K562 (cell line): Measurements from ENCODE around the gene MLIP. TPM values are rescaled to one million over a fixed set of nuclear protein-coding genes. Genes with fewer than 3 reads are reported as not detected.

ENCODE experiments used
- ATAC-seq: fragments of 200-7000 bp; cut with Tn5 transposase; 3 replicates; pipeline ENCODE4 v1.9.1; 2020; ENCODE audit warnings: moderate library complexity
- BruUV-seq: library from RNA; stranded (reverse); fragments of 400-500 nt; replicated peaks from 2 replicates; lab custom pipeline; 2021; lab: Mats Ljungman, UMichigan
- CTCF ChIA-PET: fragments of 300-600 bp; formaldehyde crosslinking; extraction: SDS; loops from one replicate; lab custom pipeline; 2021; ENCODE audit warnings: low intra/inter-chr PET ratio; lab: Yijun Ruan, JAX
- POLR2A ChIA-PET: fragments of 300-600, 350-650 bp; sonication (Branson Sonifier 250); formaldehyde crosslinking; extraction: SDS; loops from one replicate; lab custom pipeline; 2021; ENCODE audit warnings: antibody characterized with exemption, inconsistent platforms; lab: Yijun Ruan, JAX
- DNase-seq, 4 experiments: peaks; one replicate each; pipeline versions ENCODE4 v3.0.0 to v3.0.0-alpha.2; 2011 to 2018; ENCODE audit warnings: low spot score in 3 of 4, mixed read lengths in 3 of 4; ENCODE audit errors: extremely low read depth in 1 of 4
- FAIRE-seq: peaks from 2 replicates; lab custom pipeline; 2011; peaks lifted over from hg19 to GRCh38; lab: Jason Lieb, UNC
- H2AFZ ChIP-seq: 2 replicates; pipeline ENCODE4 v1.6.0; 2011; ENCODE audit warnings: low read depth, low read length, control low read depth, inconsistent platforms
- H3K27ac ChIP-seq: fragments of 200-600 bp; 3 replicates; pipeline ENCODE4 v1.8.0; 2011; ENCODE audit warnings: low read depth, mild to moderate bottlenecking, control low read depth, inconsistent platforms, low read length, moderate library complexity, mixed read lengths; ENCODE audit errors: extremely low read depth
- H3K27me3 ChIP-seq, 2 experiments: fragments of 300-600 bp in 1 of 2; 2 replicates in 1 of 2; 3 replicates in 1 of 2; pipeline versions ENCODE4 v1.6.0 to v1.8.0; 2011; ENCODE audit warnings: inconsistent platforms in 2 of 2, low read length in 2 of 2, mild to moderate bottlenecking in 1 of 2, mixed read lengths in 1 of 2, moderate library complexity in 1 of 2; ENCODE audit not compliant: control insufficient read depth in 2 of 2, insufficient read depth in 2 of 2
- H3K36me3 ChIP-seq: fragments of 300-600 bp; 3 replicates; pipeline ENCODE4 v1.8.0; 2011; ENCODE audit warnings: mild to moderate bottlenecking, low read length, inconsistent platforms; ENCODE audit not compliant: control insufficient read depth, insufficient read depth
- H3K4me1 ChIP-seq, 2 experiments: fragments of 200-600 bp in 1 of 2; replicated peaks in 1 of 2; 2 replicates in 1 of 2; 3 replicates in 1 of 2; pipeline versions ENCODE4 v1.5.1 to v1.8.0; 2011; ENCODE audit warnings: inconsistent platforms in 2 of 2, low read length in 2 of 2, mild to moderate bottlenecking in 1 of 2, mixed read lengths in 1 of 2, moderate library complexity in 1 of 2; ENCODE audit not compliant: control insufficient read depth in 2 of 2, insufficient read depth in 2 of 2
- H3K4me2 ChIP-seq: 2 replicates; pipeline ENCODE4 v1.6.1; 2011; ENCODE audit warnings: low read length, control low read depth, inconsistent platforms, mixed read lengths; ENCODE audit not compliant: insufficient read depth
- H3K4me3 ChIP-seq: fragments of 200-600 bp; sonication (generic), shearing (Covaris generic); 2 replicates; pipeline ENCODE4 v1.5.1; 2016; ENCODE audit warnings: control low read depth, inconsistent platforms
- H3K79me2 ChIP-seq: fragments of 200-600 bp; 3 replicates; pipeline ENCODE4 v1.8.0; 2011; ENCODE audit warnings: low read length, inconsistent platforms; ENCODE audit not compliant: control insufficient read depth, insufficient read depth
- H3K9ac ChIP-seq, 2 experiments: 2 replicates each; pipeline versions ENCODE4 v1.6.0 to v1.6.1; 2011; ENCODE audit warnings: low read depth in 2 of 2, low read length in 2 of 2, control low read depth in 1 of 2, inconsistent platforms in 1 of 2, mild to moderate bottlenecking in 1 of 2, mixed read lengths in 1 of 2; ENCODE audit not compliant: insufficient read depth in 1 of 2
- H3K9me1 ChIP-seq: one replicate; pipeline ENCODE4 v1.6.0; 2011; ENCODE audit warnings: inconsistent platforms, mild to moderate bottlenecking, low read length, moderate library complexity; ENCODE audit not compliant: control insufficient read depth, insufficient read depth
- H3K9me3 ChIP-seq: replicated peaks from 2 replicates; pipeline ENCODE4 v1.5.1; 2011; ENCODE audit warnings: low read depth, low read length, inconsistent platforms; ENCODE audit not compliant: control insufficient read depth, insufficient read depth
- H4K20me1 ChIP-seq: replicated peaks from 2 replicates; pipeline ENCODE4 v1.6.1; 2011; ENCODE audit warnings: low read length, inconsistent platforms, mixed read lengths; ENCODE audit not compliant: control insufficient read depth, insufficient read depth
- HCFC1 ChIP-seq: IDR thresholded peaks from 2 replicates; pipeline ENCODE4 v1.6.1; 2012; ENCODE audit warnings: low read depth, low read length, improper control_type of control experiment
- SMAD1 ChIP-seq: fragments of 150-350 bp; IDR thresholded peaks from 2 replicates; pipeline ENCODE4 v1.6.1; 2014; ENCODE audit warnings: low read length, low read depth; ENCODE audit not compliant: partially characterized antibody
- STAT5B ChIP-seq: fragments of 250-450 bp; sonication (Bioruptor Pico); IDR thresholded peaks from 2 replicates; pipeline ENCODE4 v1.8.0; 2021; ENCODE audit warnings: mild to moderate bottlenecking, inconsistent platforms
- ZNF174 ChIP-seq: fragments of 250-450 bp; sonication (Bioruptor Pico); IDR thresholded peaks from 2 replicates; pipeline ENCODE4 v1.4.0; 2020; ENCODE audit warnings: mild to moderate bottlenecking
- ZNF444 ChIP-seq: fragments of 250-450 bp; sonication (Bioruptor Pico); IDR thresholded peaks from 2 replicates; pipeline ENCODE4 v1.4.0; 2020; ENCODE audit warnings: mild to moderate bottlenecking, moderate library complexity
- WGBS: fragments of 100-300 bp; shearing (Covaris generic); methylation state at CpG from one replicate; pipeline ENCODE4 v1.1.6; 2016; ENCODE audit warnings: low coverage, mixed read lengths; ENCODE audit not compliant: insufficient coverage; ENCODE audit errors: missing lambda C conversion rate; 5-methylcytosine and 5-hydroxymethylcytosine counted together
- in situ Hi-C: fragments of 300-500 bp; cut with MboI; formaldehyde crosslinking; loops from 4 replicates; pipeline ENCODE4 v1.15.0; 2018; ENCODE audit warnings: inconsistent platforms, mixed read lengths
- intact Hi-C: fragments of 100-400 bp; cut with micrococcal nuclease; formaldehyde crosslinking; loops from 2 replicates; pipeline ENCODE4 v1.14.2; 2022
- polyA plus RNA-seq, 8 experiments: library from polyadenylated mRNA; depleted of rRNA in 4 of 8; stranded (reverse) in 5 of 8; unstranded in 3 of 8; fragments of >200 nt; fragmentation: Nextera tagmentation in 2 of 8; fragmentation: Illumina TruSeq in 1 of 8; extraction: Ambion mirVana in 2 of 8; extraction: Trizol in 1 of 8; gene quantifications; 2 replicates each; pipeline versions ENCODE4 v1.2.1 to v1.2.3, GENCODE V29; 2011 to 2014; ENCODE audit warnings: inconsistent platforms in 1 of 8, missing spikeins in 1 of 8
- total RNA-seq, 7 experiments: library from RNA; depleted of rRNA in 6 of 7; stranded (reverse); fragments of >200 nt in 6 of 7; fragmentation: Illumina TruSeq in 2 of 7; extraction: Trizol in 2 of 7; gene quantifications; 2 replicates each; pipeline versions ENCODE4 v1.2.1 to v1.2.3, GENCODE V29; 2011 to 2021; ENCODE audit warnings: low replicate concordance in 1 of 7
- TF ChIP-seq, protein P1 (sequence below): fragments of 250-450 bp; sonication (Bioruptor Pico); IDR thresholded peaks from 2 replicates; pipeline ENCODE4 v1.4.0; 2020; ENCODE audit warnings: mild to moderate bottlenecking, moderate library complexity, borderline replicate concordance

MLIP gene
- total and polyA plus RNA-seq, 9 of the 15 experiments (the other 6 are each of a cell fraction or from before 2014, with no cell fraction given), result not detected

DNA sequence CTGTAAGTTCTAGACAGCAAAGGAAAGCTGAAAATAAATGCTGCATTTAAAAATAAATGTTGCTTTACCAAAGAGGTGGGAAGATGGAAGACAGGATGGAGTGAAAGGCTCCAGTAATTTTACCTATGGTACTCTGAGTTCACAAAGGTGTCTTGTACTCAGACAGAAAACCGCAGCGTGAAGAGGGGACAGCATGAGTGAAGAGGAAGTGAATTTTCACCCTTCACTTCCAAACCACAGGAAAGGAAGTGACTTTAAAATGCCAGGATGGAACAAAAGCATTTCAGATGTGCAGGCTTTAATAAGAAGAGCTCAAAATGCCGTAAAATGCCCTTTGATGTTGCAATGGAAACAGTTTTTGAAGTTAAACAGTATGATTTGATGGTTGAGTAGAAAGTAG, 105.8 kb downstream of the MLIP start:
- no peak overlapping the region for H3K4me3 ChIP-seq
- H3K9me3 ChIP-seq, result no peaks in the 10 kb centered on the region; the same call in 1 of the 2 replicates
- POLR2A ChIA-PET, result no interaction called here
- no peaks in the 10 kb centered on the region for H3K9me1 ChIP-seq
- H4K20me1 ChIP-seq, result no peaks in the 10 kb centered on the region
- WGBS, result 0% methylated on average over 3 of the region's 3 CpGs
- FAIRE-seq, result no peak
- no peak overlapping the region for H3K27ac ChIP-seq
- H3K4me2 ChIP-seq, result no peak overlapping the region
- intact Hi-C loops, result no loop called here
- no peak overlapping the region for H2AFZ ChIP-seq
- no peaks in the 10 kb centered on the region for H3K36me3 ChIP-seq
- in situ Hi-C loops, result no loop called here
- DNase-seq, result no peak
- CTCF ChIA-PET, result no interaction called here
- no peak for ATAC-seq
- BruUV-seq, result no TSS peak
- H3K79me2 ChIP-seq, result no peaks in the 10 kb centered on the region
- no peaks in the 10 kb centered on the region for H3K4me1 ChIP-seq
- H3K9ac ChIP-seq, result no peak overlapping the region
- TF ChIP-seq SMAD1 (no peak), HCFC1 (no peak), ZNF174 (CRISPR knock-in tag) (no peak), STAT5B (CRISPR knock-in tag) (no peak), ZNF444 (CRISPR knock-in tag) (no peak)
- TF ChIP-seq, protein P1, sequence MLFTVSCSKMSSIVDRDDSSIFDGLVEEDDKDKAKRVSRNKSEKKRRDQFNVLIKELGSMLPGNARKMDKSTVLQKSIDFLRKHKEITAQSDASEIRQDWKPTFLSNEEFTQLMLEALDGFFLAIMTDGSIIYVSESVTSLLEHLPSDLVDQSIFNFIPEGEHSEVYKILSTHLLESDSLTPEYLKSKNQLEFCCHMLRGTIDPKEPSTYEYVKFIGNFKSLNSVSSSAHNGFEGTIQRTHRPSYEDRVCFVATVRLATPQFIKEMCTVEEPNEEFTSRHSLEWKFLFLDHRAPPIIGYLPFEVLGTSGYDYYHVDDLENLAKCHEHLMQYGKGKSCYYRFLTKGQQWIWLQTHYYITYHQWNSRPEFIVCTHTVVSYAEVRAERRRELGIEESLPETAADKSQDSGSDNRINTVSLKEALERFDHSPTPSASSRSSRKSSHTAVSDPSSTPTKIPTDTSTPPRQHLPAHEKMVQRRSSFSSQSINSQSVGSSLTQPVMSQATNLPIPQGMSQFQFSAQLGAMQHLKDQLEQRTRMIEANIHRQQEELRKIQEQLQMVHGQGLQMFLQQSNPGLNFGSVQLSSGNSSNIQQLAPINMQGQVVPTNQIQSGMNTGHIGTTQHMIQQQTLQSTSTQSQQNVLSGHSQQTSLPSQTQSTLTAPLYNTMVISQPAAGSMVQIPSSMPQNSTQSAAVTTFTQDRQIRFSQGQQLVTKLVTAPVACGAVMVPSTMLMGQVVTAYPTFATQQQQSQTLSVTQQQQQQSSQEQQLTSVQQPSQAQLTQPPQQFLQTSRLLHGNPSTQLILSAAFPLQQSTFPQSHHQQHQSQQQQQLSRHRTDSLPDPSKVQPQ, result no peak
- no peaks in the 10 kb centered on the region for H3K27me3 ChIP-seq
